GM12865 (cell line): ENCODE results near the gene RABGAP1.

Source experiments
- DNase-seq: peaks from one replicate; pipeline ENCODE4 v3.0.0; 2010; ENCODE audit warnings: low read depth
- H3K4me3 ChIP-seq: 2 replicates; pipeline ENCODE4 v1.5.1; 2011; ENCODE audit warnings: mild to moderate bottlenecking, low read depth, low read length, control low read depth
- CTCF ChIP-seq: IDR thresholded peaks from 2 replicates; pipeline ENCODE4 v1.5.1; 2011; ENCODE audit warnings: low read length, control low read depth, low read depth, inconsistent platforms; ENCODE audit not compliant: insufficient read depth; ENCODE audit errors: missing control alignments

RABGAP1 gene

GRCh38 chr9:123093141-123093540 is 152.3 kb downstream of the RABGAP1 start:
- H3K4me3 ChIP-seq: no peak overlapping the region
- no peak for TF ChIP-seq CTCF
- no peak for DNase-seq

- DNase-seq: no peak
- no peak overlapping the region for H3K4me3 ChIP-seq
These were observed 156.2 kb downstream of the RABGAP1 start for GRCh38 chr9:123096987-123097386.

GRCh38 chr9:123097430-123098095 is 156.7 kb downstream of the RABGAP1 start:
- no peak overlapping the region for H3K4me3 ChIP-seq
- no peak for DNase-seq
- TF ChIP-seq CTCF: no peak

More at GRCh38 chr9:123096987-123097386, 156.2 kb downstream of the RABGAP1 start:
- TF ChIP-seq CTCF: no peak

- no peak overlapping the region for H3K4me3 ChIP-seq
- no peak for TF ChIP-seq CTCF
- DNase-seq: no peak
These were observed 157.3 kb downstream of the RABGAP1 start for GRCh38 chr9:123098096-123098459.

GRCh38 chr9:123099042-123099441 is 158.2 kb downstream of the RABGAP1 start:
- H3K4me3 ChIP-seq: no peak overlapping the region
- TF ChIP-seq CTCF: no peak
- DNase-seq: no peak

- TF ChIP-seq CTCF: no peak
- DNase-seq: no peak
- H3K4me3 ChIP-seq: no peak overlapping the region
These were observed 158.7 kb downstream of the RABGAP1 start for GRCh38 chr9:123099548-123099947.
